ENCODE data around the gene DRP2. TPM values are rescaled to one million over a fixed set of nuclear protein-coding genes. Genes with fewer than 3 reads are reported as not detected.
A peak's percentile ranks its signal among the peaks of the same experiment; 100 is the strongest.

The DRP2 gene
- total RNA-seq, 1 donor from 2014 or later, result 4.4 TPM

GRCh38 chrX:101263766-101264165 is 44.2 kb downstream of the DRP2 start:
- no peaks in the 10 kb centered on the region for H3K36me3 Mint-ChIP-seq
- TF ChIP-seq, protein P1, sequence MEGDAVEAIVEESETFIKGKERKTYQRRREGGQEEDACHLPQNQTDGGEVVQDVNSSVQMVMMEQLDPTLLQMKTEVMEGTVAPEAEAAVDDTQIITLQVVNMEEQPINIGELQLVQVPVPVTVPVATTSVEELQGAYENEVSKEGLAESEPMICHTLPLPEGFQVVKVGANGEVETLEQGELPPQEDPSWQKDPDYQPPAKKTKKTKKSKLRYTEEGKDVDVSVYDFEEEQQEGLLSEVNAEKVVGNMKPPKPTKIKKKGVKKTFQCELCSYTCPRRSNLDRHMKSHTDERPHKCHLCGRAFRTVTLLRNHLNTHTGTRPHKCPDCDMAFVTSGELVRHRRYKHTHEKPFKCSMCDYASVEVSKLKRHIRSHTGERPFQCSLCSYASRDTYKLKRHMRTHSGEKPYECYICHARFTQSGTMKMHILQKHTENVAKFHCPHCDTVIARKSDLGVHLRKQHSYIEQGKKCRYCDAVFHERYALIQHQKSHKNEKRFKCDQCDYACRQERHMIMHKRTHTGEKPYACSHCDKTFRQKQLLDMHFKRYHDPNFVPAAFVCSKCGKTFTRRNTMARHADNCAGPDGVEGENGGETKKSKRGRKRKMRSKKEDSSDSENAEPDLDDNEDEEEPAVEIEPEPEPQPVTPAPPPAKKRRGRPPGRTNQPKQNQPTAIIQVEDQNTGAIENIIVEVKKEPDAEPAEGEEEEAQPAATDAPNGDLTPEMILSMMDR (IDR thresholded peaks at IDR 0.05; ENCODE audit: unreplicated experiment), result no peak
- DNase-seq (ENCODE audit: low spot score in 2 of 2, unreplicated experiment in 2 of 2), result no peak
- peaks cover 8% of the 10 kb centered on the region for H3K9me3 Mint-ChIP-seq
- H3K4me3 Mint-ChIP-seq, result no peak overlapping the region
- no peaks in the 10 kb centered on the region for H3K4me1 Mint-ChIP-seq
- H3K27me3 Mint-ChIP-seq (ENCODE audit: low read depth), result no peaks in the 10 kb centered on the region
- H3K27ac Mint-ChIP-seq, result no peak overlapping the region

DNA sequence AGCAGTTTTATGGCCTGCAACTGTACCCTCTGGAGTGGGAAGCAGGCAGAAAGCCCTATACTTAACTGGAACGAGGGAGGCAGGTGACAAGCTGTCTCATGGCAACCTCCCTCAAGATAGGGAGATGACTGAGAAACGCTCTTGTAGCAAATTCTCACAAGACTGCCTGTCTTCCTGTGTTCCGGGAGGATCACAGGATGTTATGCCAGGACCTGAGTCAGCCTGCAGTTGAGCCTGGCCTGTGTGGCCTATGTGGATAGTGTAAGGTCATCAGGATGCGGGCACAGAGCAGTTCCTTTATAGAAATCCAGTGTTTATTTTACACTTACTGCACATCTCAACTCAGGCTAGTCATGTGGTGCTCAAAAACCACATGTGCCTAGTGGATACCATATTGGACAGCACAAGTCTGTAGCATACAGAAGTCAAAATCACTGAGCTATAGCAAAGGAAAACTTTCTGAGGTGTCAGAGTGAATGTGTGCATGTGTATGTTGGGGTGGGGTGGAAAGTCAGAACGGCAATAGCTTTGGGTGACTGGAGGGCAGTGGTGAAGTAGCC is 46.4 kb downstream of the DRP2 start:
- Mint-ChIP-seq H3K27me3 (ENCODE audit: low read depth) (no peaks in the 10 kb centered on the region), H3K36me3 (no peaks in the 10 kb centered on the region), H3K4me3 (no peak overlapping the region), H3K27ac (no peak overlapping the region), H3K4me1 (no peaks in the 10 kb centered on the region), H3K9me3 (peaks cover 18% of the 10 kb centered on the region)
- DNase-seq (ENCODE audit: low spot score in 2 of 2, unreplicated experiment in 2 of 2), result no peak
- TF ChIP-seq, protein P1 (IDR thresholded peaks at IDR 0.05; ENCODE audit: unreplicated experiment), result no peak

- Mint-ChIP-seq H3K9me3 (peaks cover 20% of the 10 kb centered on the region), H3K27ac (no peak overlapping the region), H3K4me3 (no peak overlapping the region), H3K27me3 (ENCODE audit: low read depth) (no peaks in the 10 kb centered on the region), H3K36me3 (no peaks in the 10 kb centered on the region), H3K4me1 (no peaks in the 10 kb centered on the region)
- TF ChIP-seq, protein P1 (IDR thresholded peaks at IDR 0.05; ENCODE audit: unreplicated experiment), result no peak
- DNase-seq (ENCODE audit: low spot score in 2 of 2, unreplicated experiment in 2 of 2), result no peak
These were observed 54.6 kb downstream of the DRP2 start for GRCh38 chrX:101274198-101274597.

DNA sequence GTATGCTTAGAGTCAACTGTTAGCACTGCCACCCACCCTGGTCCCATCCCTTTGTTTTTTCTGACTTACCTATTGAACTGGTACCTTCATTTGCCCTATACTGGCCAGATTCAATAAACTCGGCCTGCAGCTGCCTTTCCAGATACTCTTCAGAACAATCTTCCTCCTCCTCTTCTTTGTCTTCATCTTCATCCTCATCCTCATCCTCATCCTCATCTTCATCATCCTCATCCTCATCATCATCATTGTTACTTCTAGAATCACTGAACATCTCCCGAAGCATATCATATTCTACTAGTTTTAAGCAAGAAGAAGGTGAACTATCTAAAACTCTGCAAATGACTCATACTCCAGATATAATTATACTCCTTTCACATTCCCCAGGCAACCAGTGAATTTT is 56.7 kb downstream of the DRP2 start:
- H3K27ac Mint-ChIP-seq, result no peak overlapping the region
- no peak overlapping the region for H3K4me3 Mint-ChIP-seq
- TF ChIP-seq, protein P1 (IDR thresholded peaks at IDR 0.05; ENCODE audit: unreplicated experiment), result no peak
- H3K4me1 Mint-ChIP-seq, result no peaks in the 10 kb centered on the region
- no peaks in the 10 kb centered on the region for H3K36me3 Mint-ChIP-seq
- DNase-seq (ENCODE audit: low spot score in 2 of 2, unreplicated experiment in 2 of 2), result no peak
- H3K27me3 Mint-ChIP-seq (ENCODE audit: low read depth), result no peaks in the 10 kb centered on the region
- peaks cover 8% of the 10 kb centered on the region for H3K9me3 Mint-ChIP-seq

GRCh38 chrX:101287402-101287801 is 67.8 kb downstream of the DRP2 start:
- Mint-ChIP-seq H3K27ac (no peak overlapping the region), H3K4me3 (no peak overlapping the region), H3K4me1 (no peaks in the 10 kb centered on the region), H3K9me3 (peaks cover 13% of the 10 kb centered on the region), H3K27me3 (ENCODE audit: low read depth) (no peaks in the 10 kb centered on the region), H3K36me3 (peaks cover 1% of the 10 kb centered on the region)
- DNase-seq (ENCODE audit: low spot score in 2 of 2, unreplicated experiment in 2 of 2), result no peak
- TF ChIP-seq, protein P1 (IDR thresholded peaks at IDR 0.05; ENCODE audit: unreplicated experiment), result peak; percentile 45
